SK-N-MC (cell line): ENCODE results near the gene BIRC6.

ENCODE experiments used
- EZH2 ChIP-seq: fragments of 200-600 bp; sonication (generic); IDR thresholded peaks from one replicate; pipeline ENCODE4 v1.6.1; 2017; ENCODE audit warnings: antibody characterized with exemption
- POLR2AphosphoS5 ChIP-seq: IDR thresholded peaks from 2 replicates; pipeline ENCODE4 v1.6.1; 2012; ENCODE audit warnings: mild to moderate bottlenecking, low read depth, low read length, borderline replicate concordance

GRCh38 chr2:32384529-32384928, 27.7 kb downstream of the BIRC6 start:
- TF ChIP-seq EZH2 (no peak), POLR2AphosphoS5 (no peak)
